Occipital lobe (tissue), 2 donors: ENCODE results near the gene CTBP1. TPM values are rescaled to one million over a fixed set of nuclear protein-coding genes. Genes with fewer than 3 reads are reported as not detected.
A peak's percentile ranks its signal among the peaks of the same experiment; 100 is the strongest.
"Not testable (repeated sequence)": the region's sequence is repeated elsewhere in the genome, so short reads cannot be mapped to it uniquely, and the experiment has no call there.

Source experiments
- DNase-seq: peaks from one replicate; lab custom pipeline; 2025; lab: John Stamatoyannopoulos, UW
- total RNA-seq: library from RNA; depleted of rRNA; stranded (reverse); fragments of >200 nt; gene quantifications from one replicate; pipeline ENCODE4 v1.2.3, GENCODE V29; 2014

CTBP1 gene
- 237 TPM for total RNA-seq

DNA sequence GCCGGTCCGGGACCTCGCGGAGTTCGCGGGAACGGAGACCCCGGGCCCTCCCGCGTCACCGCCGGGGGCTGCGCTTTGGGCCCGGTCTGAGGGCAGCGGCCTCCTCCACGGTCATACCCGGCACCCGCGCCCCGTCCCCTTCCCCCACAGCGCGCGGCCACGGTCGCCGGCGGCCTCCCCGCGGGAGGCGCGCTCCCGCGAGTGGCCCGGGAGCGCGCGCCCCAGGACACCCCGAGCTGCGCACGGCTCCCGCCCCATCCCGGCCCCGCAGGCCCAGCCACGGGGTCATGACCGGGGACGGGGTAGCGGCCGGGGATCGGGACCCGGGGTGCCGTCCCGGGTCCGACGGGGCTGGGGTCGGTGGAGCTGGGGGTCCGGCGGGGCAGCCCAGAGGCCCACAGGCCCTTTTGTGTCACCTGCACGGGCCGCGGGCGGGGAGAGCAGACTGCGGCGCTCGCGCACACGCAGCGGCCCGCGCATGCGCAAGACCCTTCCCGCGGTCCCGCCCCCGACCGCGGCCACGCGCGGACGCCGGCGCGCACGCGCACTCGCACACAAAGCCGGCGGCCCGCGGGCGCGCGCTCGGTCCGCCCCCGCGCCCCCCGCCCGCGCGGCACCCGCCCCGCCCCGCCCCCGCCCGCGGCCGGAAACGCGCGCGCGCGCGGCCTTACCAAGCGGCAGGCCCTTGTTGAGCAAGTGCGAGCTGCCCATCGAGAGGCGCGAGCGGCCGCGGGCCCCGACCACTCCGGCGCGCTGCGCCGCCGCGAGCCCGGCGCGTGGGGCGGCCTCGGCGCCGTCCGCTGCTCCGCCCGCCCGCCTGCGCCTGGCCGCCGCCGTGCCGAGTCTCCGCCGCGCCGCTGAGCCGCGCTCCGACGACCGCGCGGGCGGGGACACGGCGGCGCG lies at the start of gene CTBP1:
TSS of gene CTBP1 (minus strand) at position 886 of the 903 bp plus-strand sequence. CDS start 7,799 bp downstream, outside the sequence.
- DNase-seq: peak; percentile 81

DNA sequence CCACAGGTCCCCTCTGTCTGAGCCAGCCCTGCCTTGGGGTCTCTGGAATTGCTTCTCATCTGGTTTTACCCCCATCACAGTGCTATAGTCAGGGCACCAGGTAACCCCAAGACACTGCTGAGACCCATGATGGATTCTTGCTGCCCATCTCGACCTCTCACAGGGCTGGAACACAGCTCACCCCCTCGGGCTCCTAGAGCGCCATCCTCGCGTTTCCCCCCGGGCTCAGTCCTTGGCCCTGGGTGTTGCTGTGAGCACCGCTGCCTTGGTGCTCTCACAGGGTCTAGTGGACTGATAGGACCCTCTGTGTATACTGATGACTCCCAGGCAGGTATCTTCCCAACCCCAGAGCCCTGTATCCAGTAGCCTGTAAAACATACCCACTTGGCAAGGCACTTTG lies 49.5 kb upstream of the CTBP1 start:
- DNase-seq: no peak

DNA sequence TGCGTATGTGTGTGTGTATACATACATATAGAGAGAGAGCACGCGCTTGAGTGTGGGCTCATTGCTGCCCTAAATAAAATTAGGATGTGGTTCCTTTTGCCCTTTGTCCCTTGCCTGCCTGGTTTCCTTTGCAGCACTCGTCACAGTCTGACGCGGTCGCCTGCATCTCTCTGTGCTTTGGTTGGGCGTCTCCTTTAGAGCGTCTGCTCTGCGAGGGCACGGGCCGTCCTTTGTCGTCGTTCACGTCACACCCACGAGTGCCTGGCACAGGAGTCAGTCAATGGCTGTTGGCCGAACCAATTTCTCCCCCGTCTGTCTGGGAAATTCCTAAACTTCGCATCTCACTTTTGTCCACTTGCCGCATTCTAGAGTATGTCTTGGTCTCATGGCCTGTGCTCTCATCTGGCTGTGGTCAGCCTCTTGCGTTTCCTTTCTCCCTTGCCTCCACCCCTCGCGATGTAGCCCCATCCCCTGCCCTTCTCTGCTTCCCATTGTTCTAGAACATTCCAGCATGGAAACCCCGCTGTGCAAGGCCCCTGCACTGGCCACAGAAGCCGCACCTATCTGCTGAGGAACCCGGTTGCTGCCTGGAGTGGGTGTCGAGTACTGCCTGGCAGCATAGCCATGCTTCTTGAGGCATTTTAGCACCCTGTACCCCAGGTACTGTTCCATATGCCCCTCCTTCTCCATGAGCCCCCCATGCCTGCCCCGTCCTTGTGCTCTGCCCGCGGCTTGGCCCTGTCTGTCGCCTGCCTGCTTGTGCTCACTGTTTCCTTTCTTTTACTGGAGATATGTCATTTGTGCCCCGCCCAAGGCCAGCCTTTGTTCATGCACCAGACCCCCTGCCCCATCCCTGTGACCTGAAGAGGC lies 48.8 kb upstream of the CTBP1 start:
- DNase-seq: no peak

DNA sequence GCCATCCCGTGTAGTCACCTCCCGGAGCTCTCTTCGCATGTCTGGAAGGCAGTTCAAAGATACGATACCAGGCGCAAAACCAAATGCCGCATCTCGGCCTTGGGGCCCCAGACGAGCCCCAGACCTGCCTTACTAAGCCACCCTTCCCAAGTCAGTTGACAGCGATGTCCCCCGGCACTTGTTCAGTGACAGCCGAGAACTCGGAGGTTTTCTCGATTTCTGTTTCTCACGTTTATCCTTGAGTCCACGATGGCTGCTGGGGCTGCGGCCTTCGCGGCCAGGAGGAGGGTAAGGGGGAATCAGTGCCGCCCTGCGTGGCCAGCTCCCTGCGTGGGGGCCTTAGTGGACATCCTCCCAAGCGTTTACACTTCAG lies 48.1 kb upstream of the CTBP1 start:
- no peak for DNase-seq

DNA sequence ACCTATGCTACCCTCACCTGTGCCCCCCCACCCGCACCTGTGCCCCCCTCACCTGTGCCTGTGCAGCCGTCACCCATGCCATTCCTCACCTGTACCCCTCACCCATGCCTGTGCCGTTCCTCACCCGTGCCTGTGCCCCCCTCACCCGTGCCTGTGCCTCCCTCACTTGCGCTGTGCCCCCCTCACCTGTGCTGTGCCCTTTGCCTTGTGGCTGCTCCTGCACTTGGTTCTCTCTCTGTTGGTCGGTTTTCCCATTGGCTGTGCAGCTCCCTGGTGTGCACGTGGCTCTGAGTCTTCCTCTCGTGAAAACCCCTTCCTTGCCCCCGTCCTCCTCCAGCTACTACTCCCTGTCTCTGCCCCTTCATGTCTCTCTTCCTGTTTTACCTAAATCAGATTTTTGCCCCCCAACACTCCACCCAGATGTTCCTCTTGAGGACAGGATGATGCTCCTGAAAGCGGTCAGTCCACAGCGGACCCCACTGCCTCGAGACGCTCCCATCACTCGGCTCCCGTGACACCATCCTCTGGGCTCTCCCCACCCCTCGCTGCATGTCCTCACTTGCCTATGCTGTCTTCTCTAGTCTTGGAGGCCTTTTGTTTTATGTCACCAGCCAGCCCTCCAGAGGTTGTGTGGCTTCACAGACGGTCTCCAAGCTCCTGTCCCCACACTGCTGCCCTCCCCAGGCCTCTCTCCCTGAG lies 47.5 kb upstream of the CTBP1 start:
- DNase-seq: no peak

DNA sequence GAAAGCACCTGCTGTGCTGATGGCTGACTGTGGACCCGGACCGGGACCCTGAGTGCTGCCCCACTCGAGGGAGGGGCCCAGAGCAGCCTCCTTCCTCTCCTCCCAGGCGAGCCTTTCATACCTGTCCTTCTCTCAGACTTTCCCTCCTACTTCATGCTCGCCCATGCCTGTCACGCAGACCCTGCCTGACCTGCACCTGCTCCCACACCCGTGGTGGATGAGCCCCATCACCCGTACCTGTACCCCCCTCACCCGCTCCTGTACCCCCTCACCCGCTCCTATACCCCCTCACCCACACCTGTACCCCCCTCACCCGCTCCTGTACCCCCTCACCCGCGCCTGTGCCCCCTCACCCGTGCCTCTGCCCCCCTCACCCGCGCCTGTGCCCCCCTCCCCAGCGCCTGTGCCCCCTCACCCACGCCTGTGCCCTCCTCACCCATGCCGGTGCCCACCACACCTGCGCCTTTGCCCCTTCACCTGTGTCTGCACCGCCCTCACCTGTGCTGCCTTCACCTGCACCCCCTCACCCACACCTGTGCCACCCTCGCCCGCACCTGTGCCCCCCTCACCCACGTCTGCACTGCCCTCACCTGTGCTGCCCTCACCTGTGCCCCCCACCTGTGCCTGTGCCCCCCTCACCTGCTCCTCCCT lies 46.6 kb upstream of the CTBP1 start:
- DNase-seq: no peak

DNA sequence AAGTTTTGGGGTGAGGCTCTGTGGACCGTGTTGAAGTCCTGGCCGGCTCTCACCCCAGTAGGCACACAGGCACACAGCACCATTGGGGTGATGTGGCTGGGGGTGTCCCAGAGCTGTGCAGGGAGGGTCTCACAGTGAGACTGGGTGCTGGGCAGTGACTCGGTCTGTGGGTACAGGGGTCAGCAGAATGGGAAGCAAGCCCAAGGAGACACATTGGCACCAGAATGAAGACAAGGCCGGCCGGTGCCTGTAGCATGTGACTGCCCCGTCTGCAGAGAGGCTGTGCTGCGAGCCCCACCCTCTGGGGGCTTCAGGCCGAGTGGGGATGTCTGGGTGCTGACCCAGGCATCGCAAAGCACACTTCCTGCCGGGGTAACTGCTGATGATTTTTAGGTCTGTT lies 46.0 kb upstream of the CTBP1 start:
- no peak for DNase-seq

DNA sequence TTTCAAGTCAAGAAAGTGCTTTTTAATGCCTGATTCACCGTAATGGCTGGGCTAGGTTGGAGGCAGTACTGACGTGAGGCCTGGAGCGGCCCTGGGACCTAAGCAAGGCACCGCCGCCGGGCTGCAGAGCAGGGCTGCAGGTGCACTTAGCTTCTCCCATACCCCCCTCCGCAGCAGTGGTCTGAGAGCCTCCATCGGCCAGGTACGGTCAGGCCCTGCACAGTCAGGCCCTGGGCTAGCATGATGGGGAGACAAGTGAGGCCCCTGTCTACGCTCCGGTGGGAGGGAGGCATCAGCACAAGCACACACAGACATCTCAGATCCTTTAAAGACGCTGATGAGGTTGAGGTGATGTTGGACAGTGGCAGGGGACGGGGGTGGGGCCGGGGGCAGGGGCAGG lies 45.5 kb upstream of the CTBP1 start:
- DNase-seq: no peak

DNA sequence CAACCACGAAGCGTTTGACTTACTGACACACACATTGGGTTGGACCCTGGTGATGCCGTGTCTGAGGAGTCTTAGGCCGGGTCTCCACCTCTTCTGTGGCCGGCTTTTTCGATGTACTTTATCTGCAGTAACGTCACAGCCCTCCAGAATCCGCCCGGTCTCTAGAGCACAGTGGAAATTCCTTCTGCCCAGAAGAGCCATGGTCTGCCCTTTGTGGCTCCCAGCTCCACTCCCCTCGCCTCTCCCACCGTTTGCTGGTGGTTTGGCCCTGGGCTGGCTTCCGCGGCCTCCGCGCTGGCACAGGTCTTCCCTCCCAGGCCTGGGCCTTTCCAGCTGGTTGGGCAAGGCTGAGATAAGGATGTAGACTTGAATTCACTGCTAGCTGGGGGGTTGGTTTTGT lies 45.1 kb upstream of the CTBP1 start:
- no peak for DNase-seq

DNA sequence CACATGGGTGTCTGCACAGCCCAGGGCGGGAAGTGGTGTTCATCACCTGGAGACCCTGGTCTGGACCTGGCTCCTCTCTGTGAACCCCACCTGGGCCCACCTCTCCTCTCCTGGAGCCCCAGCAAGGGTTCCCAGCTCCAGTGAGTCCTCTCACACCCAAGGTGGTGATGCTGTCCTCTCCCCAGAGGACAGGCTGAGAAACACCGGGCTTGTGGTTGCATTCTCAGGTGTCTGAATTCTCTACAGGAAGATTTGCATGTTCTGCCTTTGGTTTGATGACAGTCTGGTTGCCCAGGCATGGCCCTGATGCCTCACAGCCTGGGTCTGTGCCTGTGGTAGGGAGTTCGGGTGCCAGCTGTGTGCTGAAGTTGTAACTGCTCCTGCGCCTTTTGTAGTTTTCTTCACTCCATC lies 44.6 kb upstream of the CTBP1 start:
- DNase-seq: no peak

DNA sequence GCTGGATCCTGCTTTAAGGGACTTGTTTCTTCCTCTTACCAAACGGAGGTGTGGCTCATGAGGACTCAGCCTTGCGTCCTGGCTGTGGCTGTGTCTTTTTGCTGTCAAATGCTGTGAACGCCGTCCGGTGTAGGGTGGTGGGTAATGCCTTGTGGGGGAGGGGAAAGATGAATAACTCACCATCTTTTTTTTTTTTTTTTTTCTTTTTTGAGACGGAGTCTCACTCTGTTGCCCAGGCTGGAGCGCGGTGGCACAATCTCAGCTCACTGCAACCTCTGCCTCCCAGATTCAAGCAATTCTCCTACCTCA lies 43.7 kb upstream of the CTBP1 start:
- DNase-seq: not testable (repeated sequence)

DNA sequence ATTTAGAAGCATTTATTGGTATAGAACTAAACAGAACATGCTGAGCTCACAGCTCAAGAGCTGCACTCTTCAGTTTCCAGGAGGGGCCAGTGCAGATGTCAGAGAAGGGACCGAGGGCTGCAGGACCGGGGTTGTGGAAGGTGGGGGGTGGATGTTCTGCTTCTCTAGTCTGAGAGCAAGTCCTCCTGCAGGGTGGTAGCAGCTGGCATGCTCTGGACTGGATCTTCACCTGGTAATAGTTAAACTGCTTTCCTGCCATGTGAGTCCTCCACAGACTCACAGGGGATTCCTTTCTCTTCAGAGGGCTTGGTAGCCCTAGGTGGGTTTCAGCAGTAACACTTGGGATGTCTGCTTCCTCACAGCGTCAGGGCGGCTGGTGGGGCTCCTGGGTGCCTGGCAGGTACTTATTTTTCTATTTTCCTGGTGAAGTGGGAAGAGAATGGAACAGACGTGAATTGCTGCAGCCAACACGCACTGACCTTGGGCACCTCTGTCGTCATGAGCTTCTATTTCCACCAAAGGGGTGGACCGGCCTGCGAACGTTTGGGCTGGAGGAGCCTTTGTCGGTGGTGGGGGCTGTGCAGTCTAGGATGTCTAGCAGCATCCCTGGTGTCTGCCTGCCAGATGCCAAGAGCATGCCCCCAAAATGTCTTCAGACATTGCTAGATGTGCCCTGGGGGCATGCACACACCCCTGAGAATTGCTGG lies 43.2 kb upstream of the CTBP1 start:
- no peak for DNase-seq

DNA sequence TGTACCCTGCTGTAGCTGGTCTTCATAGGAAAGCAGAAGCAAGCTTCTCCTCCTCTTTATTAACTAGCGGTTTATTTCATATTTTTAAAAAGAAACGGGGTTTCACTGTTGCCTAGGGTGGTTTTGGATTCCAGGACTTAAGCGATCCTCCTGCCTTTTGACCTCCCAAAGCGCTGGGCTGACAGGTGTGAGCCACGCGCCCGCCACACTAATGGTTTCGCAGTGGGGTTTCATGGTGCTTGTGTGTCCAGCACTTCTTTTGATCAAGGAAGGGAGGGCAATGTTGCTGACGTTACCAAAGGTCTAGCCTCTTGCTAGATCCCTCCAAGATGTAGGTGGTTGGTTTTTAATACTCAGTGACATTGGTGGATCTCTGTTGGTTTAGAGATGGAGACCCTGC lies 42.2 kb upstream of the CTBP1 start:
- no peak for DNase-seq

DNA sequence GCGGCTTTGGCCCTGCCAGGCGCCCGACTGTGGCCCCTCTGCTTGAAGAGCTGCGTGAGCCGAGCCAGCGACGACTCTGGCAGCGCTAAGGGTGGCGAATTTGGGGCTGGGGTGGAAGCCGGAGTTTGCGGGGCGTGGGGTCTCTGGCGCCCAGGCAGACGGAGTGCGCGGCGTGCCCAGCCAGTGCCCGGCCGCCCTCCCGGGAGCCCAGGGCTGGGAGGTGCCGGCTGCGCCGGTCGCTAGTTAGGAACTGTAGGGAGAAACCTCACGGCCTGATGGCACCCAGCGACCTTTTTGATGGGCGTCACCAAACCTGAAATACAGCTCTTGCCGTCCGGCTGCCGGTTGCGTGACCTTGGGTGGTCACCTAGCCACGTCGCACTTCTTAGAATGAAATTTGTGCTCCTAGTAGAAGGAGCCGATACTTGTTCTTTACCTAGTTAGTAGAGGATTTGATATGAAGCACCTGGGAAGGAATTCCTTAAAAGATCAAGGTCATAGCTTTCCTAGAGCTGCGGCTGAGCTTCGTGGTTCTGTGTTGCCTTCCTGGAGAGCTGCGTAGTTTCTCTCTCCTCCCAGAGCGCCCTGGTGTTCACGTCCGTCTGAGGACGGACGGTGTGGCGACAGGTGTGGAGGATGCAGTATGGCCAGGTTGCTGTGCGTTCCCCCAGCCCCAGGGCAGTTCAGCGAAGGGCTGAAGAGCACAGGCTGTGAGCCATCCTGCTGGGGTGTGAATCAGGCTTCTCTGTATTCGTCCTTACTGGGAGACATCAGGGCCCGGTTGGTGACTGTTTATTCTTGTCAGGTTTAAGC lies 41.4 kb upstream of the CTBP1 start:
- DNase-seq: no peak

DNA sequence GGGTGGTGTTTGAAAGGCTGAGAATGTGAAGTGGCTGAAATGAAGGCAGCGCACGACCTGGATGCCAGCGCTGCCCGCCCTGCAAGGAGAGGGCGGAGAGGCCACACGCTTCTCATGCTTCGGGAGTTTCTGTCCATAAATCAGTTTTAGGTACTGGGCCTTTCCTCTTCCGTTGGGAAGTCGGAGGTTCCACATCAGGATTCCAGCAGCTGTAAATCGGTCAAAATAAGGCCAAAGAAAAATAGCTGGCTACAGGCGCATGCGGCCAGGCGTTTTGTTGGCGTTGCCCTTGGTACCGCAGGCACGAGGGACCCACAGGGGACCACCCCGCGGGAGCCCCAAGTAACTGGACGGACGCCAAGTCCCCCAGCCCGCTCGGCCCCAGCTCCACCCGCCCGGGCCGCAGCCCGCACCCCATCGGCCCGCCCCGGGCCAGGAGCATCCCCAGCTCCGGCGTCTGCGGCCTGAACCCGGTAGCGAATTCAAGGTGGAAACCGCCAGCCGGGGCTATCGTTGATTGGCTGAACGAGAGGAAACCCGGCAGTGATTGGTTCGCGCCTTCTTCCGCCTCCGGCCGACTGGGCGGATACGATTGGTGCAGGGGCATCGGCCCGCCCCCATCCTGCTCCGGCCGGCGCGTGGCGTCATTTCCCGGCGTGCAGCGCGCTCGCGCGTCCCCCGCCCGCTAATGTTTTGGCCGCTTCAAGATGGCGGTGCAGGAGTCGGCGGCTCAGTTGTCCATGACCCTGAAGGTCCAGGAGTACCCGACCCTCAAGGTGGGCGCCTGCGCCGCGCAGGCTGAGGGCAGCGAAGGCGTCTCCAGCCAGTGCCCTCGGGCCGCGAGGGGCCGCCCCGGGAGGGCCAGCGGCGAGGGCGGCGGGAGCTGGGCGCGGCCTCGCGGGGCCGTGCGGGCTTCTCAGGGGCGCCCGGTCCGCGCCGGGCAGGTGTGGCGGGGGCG lies 40.6 kb upstream of the CTBP1 start, which contains the start of gene MAEA:
TSS of gene MAEA (plus strand) at position 685 of the 958 bp plus-strand sequence. CDS start at position 708, 23 bp downstream.
- peak; percentile 93 for DNase-seq

DNA sequence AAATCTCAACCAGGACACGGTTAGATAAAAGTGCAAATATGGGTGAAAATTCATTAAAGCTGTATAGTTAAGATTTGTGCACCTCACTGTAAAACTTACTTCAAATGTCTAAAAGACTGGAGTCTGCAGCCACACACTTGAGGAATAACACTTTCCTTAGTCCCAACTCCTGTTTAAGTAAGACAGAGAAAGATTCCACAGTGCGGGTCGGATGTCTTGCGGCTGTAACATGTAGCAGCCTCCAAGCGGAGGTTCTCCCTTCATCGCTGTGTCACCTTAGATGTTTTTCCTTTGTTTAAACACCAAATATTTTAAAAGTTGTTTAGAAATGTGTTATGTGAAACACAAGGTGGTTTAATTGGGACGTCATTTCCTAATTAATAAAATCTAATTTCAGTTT lies 39.9 kb upstream of the CTBP1 start:
- DNase-seq: no peak

DNA sequence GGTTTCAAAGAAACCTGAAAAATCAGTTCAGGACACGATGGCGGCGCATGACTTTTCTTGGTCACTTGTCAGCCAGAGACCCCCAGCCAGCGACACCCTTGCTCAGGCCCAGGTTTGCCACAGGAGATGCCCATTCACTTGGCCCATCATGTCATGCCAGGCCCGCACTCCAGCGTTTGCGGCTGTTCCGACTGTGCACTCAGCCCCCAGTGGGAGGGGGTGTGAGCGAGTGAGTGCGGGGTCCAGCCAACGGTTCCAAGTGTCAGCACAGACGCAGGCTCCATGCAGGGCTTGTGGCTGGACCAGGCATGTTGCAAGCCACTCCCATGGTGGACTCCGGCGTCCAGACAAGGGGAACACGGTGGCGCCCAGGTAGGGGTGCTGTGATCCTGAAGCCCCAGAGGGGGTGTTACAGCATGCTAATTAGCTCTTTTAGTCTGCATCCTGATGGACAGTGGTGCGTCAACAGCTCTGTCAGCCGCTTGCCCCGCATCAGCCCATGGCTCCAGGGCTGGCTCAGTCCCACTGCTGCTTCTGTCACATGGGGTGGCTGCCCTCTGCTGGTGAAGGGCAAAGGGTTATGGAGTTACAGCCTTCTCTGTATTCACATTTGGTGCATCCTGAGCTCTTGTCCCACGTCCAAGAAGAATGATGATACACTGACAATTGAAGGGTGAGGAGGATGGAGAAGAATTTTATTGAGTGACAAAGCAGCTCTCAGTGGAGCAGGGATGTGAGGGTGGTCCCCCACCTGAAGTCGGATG lies 37.0 kb upstream of the CTBP1 start:
- DNase-seq: no peak
